ENCODE data around the gene CCDC91.

Gene CCDC91

GRCh38 chr12:28343713-28344112 lies 153.5 kb downstream of the CCDC91 start:
- Histone ChIP-seq H3K27ac (ENCODE audit: extremely low read depth, low read depth, low read length) (no peak overlapping the region), H3K9me3 (ENCODE audit: control insufficient read depth, insufficient read depth, low read depth, low read length) (no peaks in the 10 kb centered on the region), H3K36me3 (ENCODE audit: control insufficient read depth in 2 of 2, insufficient read depth in 1 of 2, low read length in 2 of 2) (no peaks in the 10 kb centered on the region), H3K4me3 (ENCODE audit: low read depth, low read length) (no peak overlapping the region), H3K4me1 (ENCODE audit: control insufficient read depth, insufficient read depth, low read length) (no peaks in the 10 kb centered on the region)
- ChIA-PET POLR2A (no interaction called here), CTCF (no interaction called here)
- TF ChIP-seq ZNF777 (tag by site-specific recombination; IDR thresholded peaks at IDR 0.05; ENCODE audit: borderline replicate concordance) (no peak), ZNF473 (tag by site-specific recombination; IDR thresholded peaks at IDR 0.05) (no peak), KLF7 (tag by site-specific recombination; IDR thresholded peaks at IDR 0.05; ENCODE audit: borderline replicate concordance) (no peak), KLF1 (tag by site-specific recombination; IDR thresholded peaks at IDR 0.05) (no peak), ZNF157 (tag by site-specific recombination; IDR thresholded peaks at IDR 0.05) (no peak), ZBTB20 (tag by site-specific recombination; IDR thresholded peaks at IDR 0.05) (no peak)

GRCh38 chr12:28346567-28346966 lies 156.3 kb downstream of the CCDC91 start:
- Histone ChIP-seq H3K36me3 (ENCODE audit: control insufficient read depth in 2 of 2, insufficient read depth in 1 of 2, low read length in 2 of 2) (no peaks in the 10 kb centered on the region), H3K4me1 (ENCODE audit: control insufficient read depth, insufficient read depth, low read length) (no peaks in the 10 kb centered on the region), H3K27ac (ENCODE audit: extremely low read depth, low read depth, low read length) (no peak overlapping the region), H3K9me3 (ENCODE audit: control insufficient read depth, insufficient read depth, low read depth, low read length) (no peaks in the 10 kb centered on the region), H3K4me3 (ENCODE audit: low read depth, low read length) (no peak overlapping the region)
- ChIA-PET POLR2A (no interaction called here), CTCF (no interaction called here)
- TF ChIP-seq ZNF621 (tag by site-specific recombination; IDR thresholded peaks at IDR 0.05), result no peak
- TF ChIP-seq KLF16 (tag by site-specific recombination; IDR thresholded peaks at IDR 0.05), result no peak
- TF ChIP-seq ZNF677 (tag by site-specific recombination; IDR thresholded peaks at IDR 0.05), result no peak
- no peak for TF ChIP-seq ZNF362 (tag by site-specific recombination; IDR thresholded peaks at IDR 0.05)
- no peak for TF ChIP-seq ZNF529 (tag by site-specific recombination; IDR thresholded peaks at IDR 0.05; ENCODE audit: insufficient replicate concordance)
- TF ChIP-seq ZNF645 (tag by site-specific recombination; IDR thresholded peaks at IDR 0.05), result no peak
- no peak for TF ChIP-seq ZNF610 (tag by site-specific recombination; IDR thresholded peaks at IDR 0.05; ENCODE audit: borderline replicate concordance)
- TF ChIP-seq ZFP3 (tag by site-specific recombination; IDR thresholded peaks at IDR 0.05; ENCODE audit: low read depth), result no peak
- TF ChIP-seq PRDM2 (tag by site-specific recombination; IDR thresholded peaks at IDR 0.05; ENCODE audit: borderline replicate concordance), result no peak
- no peak for TF ChIP-seq ZNF248 (tag by site-specific recombination; IDR thresholded peaks at IDR 0.05)
- no peak for TF ChIP-seq SETDB1 (IDR thresholded peaks at IDR 0.05; ENCODE audit: insufficient read length, low read length)
- no peak for TF ChIP-seq ZNF114 (tag by site-specific recombination; IDR thresholded peaks at IDR 0.05)
- TF ChIP-seq ZNF146 (tag by site-specific recombination; IDR thresholded peaks at IDR 0.05), result no peak
- TF ChIP-seq SP7 (tag by site-specific recombination; IDR thresholded peaks at IDR 0.05), result no peak
- no peak for TF ChIP-seq ZNF48 (tag by site-specific recombination; IDR thresholded peaks at IDR 0.05)
- no peak for TF ChIP-seq ZNF10 (tag by site-specific recombination; IDR thresholded peaks at IDR 0.05)
- no peak for TF ChIP-seq FEZF1 (tag by site-specific recombination; IDR thresholded peaks at IDR 0.05)
- TF ChIP-seq ZSCAN4 (tag by site-specific recombination; IDR thresholded peaks at IDR 0.05), result no peak

All from HEK293 (cell line).